ENCODE results near the gene IFNE.

DNA sequence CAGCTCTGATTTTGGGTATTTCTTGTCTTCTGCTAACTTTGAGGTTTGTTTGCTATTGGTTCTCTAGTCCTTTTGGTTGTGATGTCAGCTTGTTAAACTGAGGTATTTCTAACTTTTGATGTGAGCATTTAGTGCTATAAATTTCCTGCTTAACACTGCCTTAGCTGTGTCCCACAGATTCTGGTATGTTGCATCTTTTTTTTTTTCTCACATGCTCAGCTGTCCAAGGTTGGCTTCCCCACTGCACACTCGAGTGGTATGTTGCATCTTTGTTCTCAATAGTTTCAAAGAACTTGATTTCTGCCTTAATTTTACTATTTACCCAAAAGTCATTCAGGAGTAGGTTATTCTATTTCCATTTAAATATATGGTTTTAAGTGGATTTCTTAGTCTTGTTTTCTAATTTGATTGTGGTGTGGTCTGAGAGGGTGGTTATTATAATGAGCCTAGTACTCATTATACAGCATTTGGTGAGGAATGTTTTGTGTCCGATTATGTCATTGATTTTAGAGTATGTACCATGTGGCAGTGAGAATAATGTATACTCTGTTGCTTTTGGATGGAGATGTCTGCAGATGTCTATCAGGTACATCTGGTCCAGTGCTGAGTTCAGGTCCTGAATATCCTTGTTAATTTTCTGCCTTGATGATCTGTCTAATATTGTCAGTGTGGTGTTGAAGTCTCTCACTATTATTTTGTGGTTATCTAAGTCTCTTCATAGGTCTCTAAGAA, 42.2 kb upstream of the IFNE start:
- TF ChIP-seq CTCF (IDR thresholded peaks at IDR 0.05) (no peak), POLR2A (IDR thresholded peaks at IDR 0.05) (no peak)
